Pancreas (tissue), 10 donors: ENCODE data around the gene LRP8. TPM values are rescaled to one million over a fixed set of nuclear protein-coding genes. Genes with fewer than 3 reads are reported as not detected.
A peak's percentile ranks its signal among the peaks of the same experiment; 100 is the strongest.

Experiments used
- ATAC-seq, 4 donors: fragments of 200-7000 bp; cut with Tn5 transposase; one replicate each; pipeline versions ENCODE4 v1.8.0 to v1.9.1; 2020; ENCODE audit warnings: mild to moderate bottlenecking in 4 of 4, moderate library complexity in 4 of 4
- DNase-seq, 6 donors: peaks; one replicate each; pipeline ENCODE4 v3.0.0-alpha.2; 2020
- FAIRE-seq: peaks from 2 replicates; lab custom pipeline; 2012; peaks lifted over from hg19 to GRCh38; lab: Jason Lieb, UNC
- H3K27ac ChIP-seq, 4 donors: fragments of 200-600 bp; sonication (generic); 1 replicate in 3 of 4; 2 replicates in 1 of 4; pipeline versions ENCODE4 v1.5.0 to v1.8.0; 2020
- H3K27me3 ChIP-seq, 4 donors: fragments of 200-600 bp; one replicate each; pipeline ENCODE4 v1.8.0; 2021
- H3K36me3 ChIP-seq, 3 donors: fragments of 200-600 bp; sonication (generic) in 1 of 3; one replicate each; pipeline versions ENCODE4 v1.5.0 to v1.8.0; 2020 to 2021
- H3K4me1 ChIP-seq, 3 donors: fragments of 200-600 bp; one replicate each; pipeline ENCODE4 v1.8.0; 2021
- H3K4me3 ChIP-seq, 4 donors: fragments of 200-600 bp; sonication (generic) in 2 of 4; one replicate each; pipeline versions ENCODE4 v1.5.0 to v1.8.0; 2020 to 2021
- H3K9me3 ChIP-seq, 4 donors: fragments of 200-600 bp; one replicate each; pipeline ENCODE4 v1.8.0; 2021
- CTCF ChIP-seq, 4 donors: fragments of 200-600 bp; sonication (generic) in 3 of 4; IDR thresholded peaks; one replicate each; pipeline versions ENCODE4 v1.5.0 to v1.8.0; 2021; ENCODE audit warnings: antibody characterized with exemption in 4 of 4
- WGBS, 2 donors: extraction: QIAGEN DNeasy Blood & Tissue Kit; methylation state at CpG; one replicate each; pipeline ENCODE4 v1.1.7; 2013; 5-methylcytosine and 5-hydroxymethylcytosine counted together
- intact Hi-C, 3 donors: fragments of 100-400 bp; cut with DNase I; formaldehyde crosslinking; loops; one replicate each; pipeline versions ENCODE4 v1.11.1 to v1.14.2; 2022
- polyA plus RNA-seq, 2 donors: library from polyadenylated mRNA; stranded (reverse); fragments of 200-250 nt; gene quantifications; one replicate each; pipeline ENCODE4 v1.2.3, GENCODE V29; 2013
- total RNA-seq, 6 donors: library from RNA; stranded (reverse); fragmentation: NEBNext Ultra II Directional in 4 of 6; extraction: Animal tissue kit (Norgen Biotek cat#: 25700) in 4 of 6; gene quantifications; one replicate each; pipeline versions ENCODE4 v1.2.1 to v1.2.4, GENCODE V29; 2021 to 2023
- donor health status: healthy with polysubstance abuse.
- donor health status: DM: no; HTN: no; CAD: no; lungs with moderate emphysema.
- donor health status: DM: no; HTN: no; CAD: no.
- donor health status: control.
- donor health status: control.
- donor health status: Bipolar disorder and iron deficiency.
- donor health status: DM: yes; HTN: yes; CAD: no.
- donor health status: DM: no; HTN: no; CAD: no.
- donor health status: DM: no; HTN: no; CAD: no.
- donor health status: DM: yes; HTN: yes; CAD: no.

LRP8 gene
- total and polyA plus RNA-seq, 8 donors, result 0.08 to 2.3 (median 0.59) TPM

GRCh38 chr1:53249706-53250105 is 78.2 kb downstream of the LRP8 start:
- no peak for FAIRE-seq
- Histone ChIP-seq H3K9me3 (no peaks in the 10 kb centered on the region), H3K36me3 (no peaks in the 10 kb centered on the region), H3K27me3 (no peaks in the 10 kb centered on the region), H3K4me1 (no peaks in the 10 kb centered on the region), H3K4me3 (no peak overlapping the region), H3K27ac (peak overlapping the region in 3 of 4 donors; percentile 18 to 41 (median 40))
- intact Hi-C loops, result no loop called here
- 12 to 18% methylated on average over 3 of the region's 3 CpGs for WGBS, 2 donors
- ATAC-seq, result peak; percentile 46 to 83 (median 78)
- peak in 2 of 6 donors; percentile 18 to 32 for DNase-seq
- no peak for TF ChIP-seq CTCF (IDR thresholded peaks at IDR 0.05)

- Histone ChIP-seq H3K4me3 (no peak overlapping the region), H3K4me1 (no peaks in the 10 kb centered on the region), H3K27ac (no peak overlapping the region), H3K9me3 (no peaks in the 10 kb centered on the region), H3K36me3 (no peaks in the 10 kb centered on the region), H3K27me3 (no peaks in the 10 kb centered on the region)
- FAIRE-seq, result no peak
- ATAC-seq, result no peak
- 73 to 74% methylated on average over 4 of the region's 4 CpGs for WGBS, 2 donors
- intact Hi-C loops, result no loop called here
- DNase-seq, result no peak
- TF ChIP-seq CTCF (IDR thresholded peaks at IDR 0.05), result no peak
Measured at GRCh38 chr1:53246261-53247134, 81.4 kb downstream of the LRP8 start.

DNA sequence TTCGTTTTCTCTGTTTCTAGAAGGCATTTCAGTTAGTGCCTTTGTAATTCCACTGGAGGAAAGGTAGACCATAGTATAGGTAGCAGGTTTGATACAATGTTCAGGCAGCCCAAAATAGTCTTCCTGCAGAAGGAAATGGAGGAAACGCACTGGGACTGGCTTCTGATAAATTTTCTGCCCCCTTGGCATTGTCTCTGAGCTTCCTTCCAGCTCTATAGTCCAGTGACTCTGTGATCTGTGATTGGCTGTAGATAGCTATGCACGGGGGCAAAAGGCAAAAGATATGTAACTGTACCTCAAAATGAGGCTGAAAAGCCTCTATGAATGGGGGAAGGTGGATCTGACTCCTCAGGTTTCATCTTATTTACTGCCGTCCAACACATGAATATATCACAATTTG is 83.7 kb downstream of the LRP8 start:
- H3K36me3 ChIP-seq, result no peaks in the 10 kb centered on the region
- no peaks in the 10 kb centered on the region for H3K9me3 ChIP-seq
- no peaks in the 10 kb centered on the region for H3K27me3 ChIP-seq
- H3K4me1 ChIP-seq, result peaks cover 0 to under 1% (median 0%) of the 10 kb centered on the region in 3 donors
- DNase-seq (no peak), FAIRE-seq (no peak), ATAC-seq (no peak)
- intact Hi-C loops, result no loop called here
- WGBS, 2 donors, result 57 to 61% methylated on average over 4 of the region's 4 CpGs
- no peak overlapping the region for H3K27ac ChIP-seq
- no peak overlapping the region for H3K4me3 ChIP-seq
- no peak for TF ChIP-seq CTCF (IDR thresholded peaks at IDR 0.05)

DNA sequence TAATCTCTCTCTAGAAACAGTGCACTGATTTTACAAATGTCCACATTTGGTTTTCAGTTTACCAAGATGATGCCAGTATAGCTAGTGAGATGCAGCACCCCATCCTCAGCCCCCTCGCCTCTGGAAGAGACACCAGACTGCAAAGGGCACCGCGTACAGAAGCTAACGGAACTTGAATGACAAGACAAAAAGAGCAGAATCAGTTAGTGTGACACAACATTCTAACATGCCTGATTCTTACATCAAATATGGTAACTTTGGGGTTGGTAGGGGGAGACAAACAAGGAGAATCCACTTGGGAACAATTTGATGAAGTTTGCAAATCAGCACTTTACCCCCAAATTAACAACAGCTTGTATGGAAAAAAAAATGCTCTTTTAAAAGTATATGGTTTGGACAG is 85.5 kb downstream of the LRP8 start:
- H3K4me1 ChIP-seq, result peaks cover 0 to 6% (median 2%) of the 10 kb centered on the region in 3 donors

More for the DNA sequence above, 85.5 kb downstream of the LRP8 start:
- H3K27me3 ChIP-seq, result no peaks in the 10 kb centered on the region
- ATAC-seq (no peak), FAIRE-seq (no peak), DNase-seq (no peak)
- no peak overlapping the region for H3K27ac ChIP-seq
- intact Hi-C loops, result no loop called here
- no peaks in the 10 kb centered on the region for H3K9me3 ChIP-seq
- TF ChIP-seq CTCF (IDR thresholded peaks at IDR 0.05), result no peak
- 74 to 75% methylated on average over 4 of the region's 4 CpGs for WGBS, 2 donors
- H3K4me3 ChIP-seq, result no peak overlapping the region
- H3K36me3 ChIP-seq, result no peaks in the 10 kb centered on the region
